Loucy (cell line): ENCODE results near the gene FNDC1.

ENCODE experiments used
- H2AFZ ChIP-seq: fragments of 200-600 bp; sonication (generic); 2 replicates; pipeline ENCODE4 v1.6.0; 2016; ENCODE audit warnings: antibody characterized with exemption, mild to moderate bottlenecking, low read length, moderate library complexity
- H3F3A ChIP-seq: fragments of 200-600 bp; 2 replicates; pipeline ENCODE4 v1.6.0; 2016; ENCODE audit warnings: antibody characterized with exemption, low read depth, mild to moderate bottlenecking
- H3K27me3 ChIP-seq: fragments of 200-600 bp; sonication (generic); 2 replicates; pipeline ENCODE4 v1.6.1; 2014; ENCODE audit warnings: low read length, mild to moderate bottlenecking; ENCODE audit not compliant: insufficient read depth, poor library complexity, severe bottlenecking
- H3K36me3 ChIP-seq: fragments of 200-600 bp; sonication (generic); 2 replicates; pipeline ENCODE4 v1.6.1; 2016; ENCODE audit warnings: low read length; ENCODE audit not compliant: insufficient read depth
- H3K4me1 ChIP-seq: fragments of 200-600 bp; sonication (generic); 2 replicates; pipeline ENCODE4 v1.5.1; 2014; ENCODE audit warnings: low read length, mild to moderate bottlenecking; ENCODE audit not compliant: insufficient read depth, poor library complexity, severe bottlenecking
- H3K4me2 ChIP-seq: fragments of 200-600 bp; sonication (generic); 2 replicates; pipeline ENCODE4 v1.6.0; 2014; ENCODE audit warnings: antibody characterized with exemption, low read length, low read depth, mild to moderate bottlenecking; ENCODE audit not compliant: poor library complexity, severe bottlenecking
- H3K4me3 ChIP-seq: fragments of 200-600 bp; sonication (generic); 2 replicates; pipeline ENCODE4 v1.5.1; 2014; ENCODE audit warnings: low read length, mild to moderate bottlenecking, mixed read lengths; ENCODE audit not compliant: poor library complexity, severe bottlenecking
- H3K79me2 ChIP-seq: fragments of 200-600 bp; sonication (generic); 2 replicates; pipeline ENCODE4 v1.6.1; 2014; ENCODE audit warnings: low read length; ENCODE audit not compliant: insufficient read depth
- H3K9ac ChIP-seq: fragments of 200-600 bp; sonication (generic); 2 replicates; pipeline ENCODE4 v1.6.0; 2014; ENCODE audit warnings: mild to moderate bottlenecking, low read depth, low read length, moderate library complexity; ENCODE audit not compliant: poor library complexity, severe bottlenecking
- H3K9me2 ChIP-seq: fragments of 200-600 bp; sonication (generic); replicated peaks from 2 replicates; pipeline ENCODE4 v1.6.1; 2016; ENCODE audit warnings: low read depth, low read length, mixed read lengths
- H3K9me3 ChIP-seq: fragments of 200-600 bp; sonication (generic); 2 replicates; pipeline ENCODE4 v1.6.1; 2014; ENCODE audit warnings: mild to moderate bottlenecking, antibody characterized with exemption, low read length, low read depth; ENCODE audit not compliant: insufficient read depth
- H4K20me1 ChIP-seq: fragments of 200-600 bp; sonication (generic); 2 replicates; pipeline ENCODE4 v1.6.0; 2014; ENCODE audit warnings: antibody characterized with exemption, low read length, mild to moderate bottlenecking; ENCODE audit not compliant: insufficient read depth, poor library complexity, severe bottlenecking
- EZH2phosphoT487 ChIP-seq: fragments of 200-600 bp; IDR thresholded peaks from 2 replicates; pipeline ENCODE4 v1.6.1; 2018; ENCODE audit warnings: antibody characterized with exemption, mild to moderate bottlenecking, moderate library complexity, borderline replicate concordance
- TF ChIP-seq, protein P1 (sequence below): fragments of 200-600 bp; sonication (generic); conservative IDR thresholded peaks from 2 replicates; pipeline ENCODE4 v1.5.1; 2014; ENCODE audit warnings: mild to moderate bottlenecking, antibody characterized with exemption, low read length

Gene FNDC1

DNA sequence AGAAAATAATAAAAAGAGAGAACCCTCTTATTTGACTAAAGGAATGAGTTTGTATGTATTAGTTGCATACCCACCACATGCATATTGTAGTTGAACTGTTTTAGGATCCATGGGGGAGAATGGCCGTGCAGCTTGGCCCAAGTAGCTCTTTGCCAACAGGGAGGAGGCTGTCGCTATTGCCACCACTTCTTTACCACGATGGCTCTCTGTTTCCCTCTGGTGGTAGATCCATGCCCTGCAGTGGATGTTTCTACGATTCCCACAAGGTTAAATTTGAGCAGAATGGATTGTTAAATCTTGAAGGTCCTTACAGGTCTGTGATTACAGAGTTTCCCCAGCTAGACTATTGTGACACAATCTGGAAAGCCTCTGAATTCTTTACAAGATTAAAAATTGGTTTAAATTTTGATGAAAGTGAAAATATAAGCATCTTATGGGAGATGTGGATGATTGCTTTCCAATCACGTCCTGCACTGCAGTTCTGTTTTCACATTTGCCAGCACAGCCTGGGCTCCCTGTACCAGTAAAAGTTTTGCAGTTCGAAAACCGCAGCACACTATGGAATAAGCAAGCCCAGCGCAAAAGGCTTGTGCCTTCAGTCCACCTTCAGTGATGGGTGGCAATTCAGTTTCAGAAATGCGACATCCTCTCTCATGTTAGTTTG is 34.4 kb upstream of the FNDC1 start:
- H4K20me1 ChIP-seq = no peaks in the 10 kb centered on the region
- no peaks in the 10 kb centered on the region for H3K36me3 ChIP-seq
- TF ChIP-seq, protein P1, sequence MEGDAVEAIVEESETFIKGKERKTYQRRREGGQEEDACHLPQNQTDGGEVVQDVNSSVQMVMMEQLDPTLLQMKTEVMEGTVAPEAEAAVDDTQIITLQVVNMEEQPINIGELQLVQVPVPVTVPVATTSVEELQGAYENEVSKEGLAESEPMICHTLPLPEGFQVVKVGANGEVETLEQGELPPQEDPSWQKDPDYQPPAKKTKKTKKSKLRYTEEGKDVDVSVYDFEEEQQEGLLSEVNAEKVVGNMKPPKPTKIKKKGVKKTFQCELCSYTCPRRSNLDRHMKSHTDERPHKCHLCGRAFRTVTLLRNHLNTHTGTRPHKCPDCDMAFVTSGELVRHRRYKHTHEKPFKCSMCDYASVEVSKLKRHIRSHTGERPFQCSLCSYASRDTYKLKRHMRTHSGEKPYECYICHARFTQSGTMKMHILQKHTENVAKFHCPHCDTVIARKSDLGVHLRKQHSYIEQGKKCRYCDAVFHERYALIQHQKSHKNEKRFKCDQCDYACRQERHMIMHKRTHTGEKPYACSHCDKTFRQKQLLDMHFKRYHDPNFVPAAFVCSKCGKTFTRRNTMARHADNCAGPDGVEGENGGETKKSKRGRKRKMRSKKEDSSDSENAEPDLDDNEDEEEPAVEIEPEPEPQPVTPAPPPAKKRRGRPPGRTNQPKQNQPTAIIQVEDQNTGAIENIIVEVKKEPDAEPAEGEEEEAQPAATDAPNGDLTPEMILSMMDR = peak; percentile 97
- TF ChIP-seq EZH2phosphoT487 = no peak
- no peaks in the 10 kb centered on the region for H3K9me2 ChIP-seq
- no peaks in the 10 kb centered on the region for H3K4me1 ChIP-seq
- no peak overlapping the region for H3K4me2 ChIP-seq
- no peaks in the 10 kb centered on the region for H3K27me3 ChIP-seq
- peak overlapping the region; percentile 49 for H2AFZ ChIP-seq
- H3F3A ChIP-seq = no peaks in the 10 kb centered on the region
- H3K9ac ChIP-seq = no peak overlapping the region
- H3K79me2 ChIP-seq = no peaks in the 10 kb centered on the region
- H3K4me3 ChIP-seq = no peak overlapping the region
- no peaks in the 10 kb centered on the region for H3K9me3 ChIP-seq

DNA sequence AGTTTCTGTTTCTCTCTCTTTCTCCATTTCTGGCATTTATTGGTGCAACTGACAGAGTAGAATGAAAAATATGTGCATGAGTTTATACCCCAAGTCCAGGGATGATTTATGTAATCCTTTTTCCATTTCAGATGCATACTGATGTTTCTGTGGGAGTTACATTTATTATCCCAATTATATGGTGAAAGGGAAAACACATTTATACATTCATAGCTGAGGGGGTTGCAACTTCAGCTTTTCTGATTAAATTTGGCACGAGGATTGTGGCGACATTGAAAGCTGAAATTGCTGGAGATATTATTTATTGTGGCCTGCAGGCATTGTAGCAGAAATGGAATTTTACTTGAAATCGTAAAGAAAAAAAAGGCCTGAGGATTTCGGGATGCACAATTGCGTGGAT is 31.5 kb upstream of the FNDC1 start:
- Histone ChIP-seq H2AFZ (no peak overlapping the region), H3K9ac (no peak overlapping the region), H3K9me3 (no peaks in the 10 kb centered on the region), H3K36me3 (no peaks in the 10 kb centered on the region), H3K4me3 (no peak overlapping the region), H3K4me1 (no peaks in the 10 kb centered on the region), H3K4me2 (no peak overlapping the region), H3K9me2 (no peaks in the 10 kb centered on the region), H3K79me2 (no peaks in the 10 kb centered on the region), H3F3A (no peaks in the 10 kb centered on the region), H4K20me1 (no peaks in the 10 kb centered on the region), H3K27me3 (no peaks in the 10 kb centered on the region)
- TF ChIP-seq, protein P1 = no peak
- no peak for TF ChIP-seq EZH2phosphoT487

DNA sequence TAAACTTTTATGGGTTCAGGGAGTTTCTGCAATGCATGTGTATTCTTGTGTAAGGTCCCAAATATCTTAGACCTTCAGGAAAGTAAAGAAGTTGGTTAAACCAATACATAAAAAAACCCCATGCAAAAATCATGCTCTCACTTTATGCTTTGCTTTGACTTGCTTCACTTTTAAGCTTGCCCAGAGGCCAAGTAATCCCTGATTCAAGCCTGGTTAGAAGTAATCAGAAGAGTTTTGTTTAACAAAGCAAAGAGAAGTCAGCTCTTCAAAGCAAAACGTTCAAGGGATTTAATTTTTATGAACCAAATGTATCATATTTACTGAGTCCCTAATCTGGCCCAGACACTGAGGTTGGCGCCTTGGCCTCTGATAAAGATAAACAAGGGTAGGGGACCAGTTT is 26.7 kb upstream of the FNDC1 start:
- no peak for TF ChIP-seq EZH2phosphoT487
- TF ChIP-seq, protein P1 = no peak
- no peak overlapping the region for H2AFZ ChIP-seq
- H3K9ac ChIP-seq = no peak overlapping the region
- H3K27me3 ChIP-seq = peaks cover 11% of the 10 kb centered on the region
- no peak overlapping the region for H3K4me2 ChIP-seq
- no peaks in the 10 kb centered on the region for H4K20me1 ChIP-seq
- H3K36me3 ChIP-seq = no peaks in the 10 kb centered on the region
- no peaks in the 10 kb centered on the region for H3K9me3 ChIP-seq
- no peaks in the 10 kb centered on the region for H3K9me2 ChIP-seq
- no peaks in the 10 kb centered on the region for H3K79me2 ChIP-seq
- no peaks in the 10 kb centered on the region for H3F3A ChIP-seq
- no peaks in the 10 kb centered on the region for H3K4me1 ChIP-seq
- H3K4me3 ChIP-seq = no peak overlapping the region
